ENCODE results near the gene TRIM62.
A peak's percentile ranks its signal among the peaks of the same experiment; 100 is the strongest.

Gene TRIM62

DNA sequence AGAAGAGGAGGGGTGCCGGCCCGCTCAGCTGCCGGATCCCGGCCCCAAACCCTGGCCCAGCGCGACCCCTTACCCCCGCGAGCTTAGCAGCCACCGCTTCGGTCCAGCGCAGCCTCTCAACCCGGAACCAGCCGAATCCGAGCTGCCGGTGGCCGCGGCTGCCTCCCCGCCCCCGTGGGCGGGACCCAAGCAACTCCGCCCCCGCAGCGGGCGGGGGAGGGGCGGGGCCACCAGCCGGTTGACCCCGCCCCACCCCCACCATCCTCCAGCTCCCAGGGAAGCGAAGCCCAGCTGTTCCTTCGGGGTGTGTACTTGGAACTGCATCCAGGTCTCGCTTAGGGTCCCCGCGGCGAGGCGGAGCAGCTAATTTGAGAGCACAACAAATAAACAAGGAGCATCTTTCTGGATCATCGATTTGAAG, at the start of gene TRIM62:
Gene TRIM62, minus strand, starts transcription at position 123 of the 421 bp plus-strand sequence. CDS start 611 bp downstream, outside the sequence.
- Histone ChIP-seq H3K4me3 (ENCODE audit: low read depth in 1 of 2, low read length in 2 of 2) (peak within 1 kb of the TSS; percentile 64 to 68), H3K27ac (ENCODE audit: low read depth, low read length) (peak within 1 kb of the TSS; percentile 63), H3K36me3 (ENCODE audit: insufficient read depth, low read length) (no peaks in the 10 kb centered on the region), H3K27me3 (ENCODE audit: control insufficient read depth in 1 of 2, insufficient read depth in 2 of 2, low read length in 2 of 2) (no peaks in the 10 kb centered on the region), H3K9me3 (ENCODE audit: low read length) (no peaks in the 10 kb centered on the region), H3K4me1 (ENCODE audit: insufficient read depth, low read length) (peaks cover 18% of the 10 kb centered on the region), H3K9ac (ENCODE audit: low read length) (peak within 1 kb of the TSS; percentile 4)

DNA sequence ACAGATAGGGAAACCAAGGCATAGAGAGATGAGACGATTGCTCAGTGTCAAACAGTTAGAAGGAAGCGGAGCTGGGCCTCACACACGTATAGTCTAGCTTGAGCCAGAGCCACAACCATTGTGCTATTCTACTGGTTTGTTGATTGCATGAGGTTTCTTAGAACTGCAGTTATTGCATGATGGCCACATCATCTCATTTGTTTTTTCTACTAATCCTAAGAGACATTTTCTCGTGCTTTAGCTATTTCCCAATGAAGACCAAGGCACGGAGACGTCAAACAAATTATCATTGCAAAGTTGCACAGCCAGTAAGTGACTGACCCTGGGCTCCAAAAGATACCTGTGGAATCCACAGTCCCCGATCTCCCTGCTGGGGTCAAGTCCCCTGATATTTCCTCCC, 49.3 kb upstream of the TRIM62 start:
- Histone ChIP-seq H3K9me3 (ENCODE audit: low read length) (no peaks in the 10 kb centered on the region), H3K27ac (ENCODE audit: low read depth, low read length) (no peak overlapping the region), H3K27me3 (ENCODE audit: control insufficient read depth in 1 of 2, insufficient read depth in 2 of 2, low read length in 2 of 2) (no peaks in the 10 kb centered on the region), H3K36me3 (ENCODE audit: insufficient read depth, low read length) (no peaks in the 10 kb centered on the region), H3K4me1 (ENCODE audit: insufficient read depth, low read length) (peaks cover 6% of the 10 kb centered on the region), H3K4me3 (ENCODE audit: low read depth in 1 of 2, low read length in 2 of 2) (no peak overlapping the region), H3K9ac (ENCODE audit: low read length) (no peak overlapping the region)

DNA sequence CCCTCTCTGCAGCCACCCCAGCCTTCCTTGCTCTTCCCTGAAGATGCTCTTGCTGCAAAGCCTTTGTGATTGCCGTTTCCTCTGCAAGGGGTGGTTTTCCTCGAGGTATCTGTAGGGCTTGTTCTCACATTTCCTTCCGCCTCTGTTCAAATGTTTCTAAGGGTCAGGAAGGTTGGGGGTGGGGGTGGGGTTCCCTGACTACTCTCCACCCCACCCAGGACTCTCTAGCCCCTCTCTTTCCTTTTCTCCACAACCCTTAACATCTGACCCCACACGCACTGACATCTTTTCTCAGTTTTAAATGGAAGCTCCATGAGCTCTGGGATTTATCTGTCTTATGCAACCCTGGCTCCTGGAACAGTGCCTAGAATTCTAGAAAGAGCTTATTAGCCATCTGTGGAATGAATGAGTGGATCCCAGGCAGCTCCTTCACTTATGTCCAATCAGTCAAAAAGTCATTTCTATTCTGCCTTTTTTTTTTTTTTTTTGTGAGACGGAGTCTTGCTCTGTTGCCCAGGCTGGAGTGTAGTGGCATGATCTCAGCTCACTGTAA, 47.2 kb upstream of the TRIM62 start:
- no peak overlapping the region for H3K9ac ChIP-seq (ENCODE audit: low read length)
- no peak overlapping the region for H3K27ac ChIP-seq (ENCODE audit: low read depth, low read length)
- H3K4me1 ChIP-seq (ENCODE audit: insufficient read depth, low read length): peaks cover 6% of the 10 kb centered on the region
- H3K36me3 ChIP-seq (ENCODE audit: insufficient read depth, low read length): no peaks in the 10 kb centered on the region
- no peak overlapping the region for H3K4me3 ChIP-seq (ENCODE audit: low read depth in 1 of 2, low read length in 2 of 2)
- no peaks in the 10 kb centered on the region for H3K27me3 ChIP-seq (ENCODE audit: control insufficient read depth in 1 of 2, insufficient read depth in 2 of 2, low read length in 2 of 2)
- no peaks in the 10 kb centered on the region for H3K9me3 ChIP-seq (ENCODE audit: low read length)

DNA sequence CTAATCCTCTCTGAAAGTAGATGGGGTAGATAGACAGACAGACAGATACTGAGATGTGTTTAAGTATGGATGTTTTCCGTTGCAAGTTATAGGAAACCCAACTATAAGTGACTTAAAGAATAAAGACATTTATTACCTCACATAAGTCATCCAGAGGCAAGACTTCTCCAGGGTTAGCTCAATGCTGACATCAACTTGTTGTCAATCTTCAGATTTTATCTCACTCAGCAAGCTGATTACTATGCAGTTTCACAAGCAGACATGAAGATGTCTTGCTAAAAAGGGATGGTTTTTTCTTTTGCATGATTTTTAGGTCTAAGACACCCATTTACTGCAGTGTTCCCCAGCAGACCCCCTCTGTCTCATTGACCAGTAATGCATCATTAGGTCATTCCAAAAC, 43.7 kb upstream of the TRIM62 start:
- Histone ChIP-seq H3K36me3 (ENCODE audit: insufficient read depth, low read length) (no peaks in the 10 kb centered on the region), H3K9ac (ENCODE audit: low read length) (no peak overlapping the region), H3K4me1 (ENCODE audit: insufficient read depth, low read length) (peaks cover 6% of the 10 kb centered on the region), H3K9me3 (ENCODE audit: low read length) (no peaks in the 10 kb centered on the region), H3K27me3 (ENCODE audit: control insufficient read depth in 1 of 2, insufficient read depth in 2 of 2, low read length in 2 of 2) (no peaks in the 10 kb centered on the region), H3K27ac (ENCODE audit: low read depth, low read length) (no peak overlapping the region), H3K4me3 (ENCODE audit: low read depth in 1 of 2, low read length in 2 of 2) (no peak overlapping the region)

DNA sequence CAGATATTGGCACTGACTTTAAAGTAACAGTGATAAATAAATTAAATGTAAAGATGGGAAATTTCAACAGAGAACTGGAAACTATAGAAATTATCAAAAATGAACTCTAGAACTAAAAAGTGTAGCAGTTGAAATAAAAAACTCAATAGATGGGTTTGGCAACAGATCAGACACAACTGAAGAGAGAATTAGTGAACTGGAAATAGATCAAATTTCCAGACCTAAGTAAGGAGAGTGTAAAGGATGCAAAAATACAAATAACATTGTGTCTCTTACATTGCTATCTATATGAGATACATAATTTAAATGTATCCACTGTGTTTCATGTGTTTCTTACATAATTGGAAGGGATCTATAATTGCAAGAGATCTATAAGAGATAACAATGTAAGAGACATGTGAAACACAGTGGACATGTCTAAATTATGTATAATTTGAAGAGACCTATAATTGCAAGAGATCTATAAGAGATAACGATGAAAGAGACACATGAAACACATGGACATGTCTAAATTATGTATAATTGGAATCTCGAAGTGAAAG, 42.4 kb upstream of the TRIM62 start:
- Histone ChIP-seq H3K9ac (ENCODE audit: low read length) (no peak overlapping the region), H3K27ac (ENCODE audit: low read depth, low read length) (no peak overlapping the region), H3K36me3 (ENCODE audit: insufficient read depth, low read length) (no peaks in the 10 kb centered on the region), H3K4me3 (ENCODE audit: low read depth in 1 of 2, low read length in 2 of 2) (no peak overlapping the region), H3K9me3 (ENCODE audit: low read length) (no peaks in the 10 kb centered on the region), H3K4me1 (ENCODE audit: insufficient read depth, low read length) (peaks cover 6% of the 10 kb centered on the region), H3K27me3 (ENCODE audit: control insufficient read depth in 1 of 2, insufficient read depth in 2 of 2, low read length in 2 of 2) (no peaks in the 10 kb centered on the region)

DNA sequence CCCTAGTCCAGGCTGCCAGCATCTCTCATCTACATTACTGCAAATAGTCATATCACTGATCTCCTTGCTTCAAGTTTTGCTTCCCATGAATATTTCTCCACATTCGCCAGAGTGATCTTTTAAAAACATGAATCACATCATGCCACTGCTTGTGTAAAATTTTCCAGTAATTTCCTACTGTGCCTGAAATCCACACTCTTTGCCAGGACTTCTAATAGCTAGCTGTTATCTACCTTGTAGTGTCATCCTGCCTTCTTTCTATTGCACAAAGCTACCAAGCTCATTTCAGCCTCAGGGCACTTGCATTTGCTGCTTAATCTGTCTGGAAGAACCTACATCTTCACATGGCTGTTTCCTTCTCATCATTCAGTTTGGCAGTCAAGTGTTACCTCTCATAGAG, 40.5 kb upstream of the TRIM62 start:
- no peaks in the 10 kb centered on the region for H3K9me3 ChIP-seq (ENCODE audit: low read length)
- H3K4me1 ChIP-seq (ENCODE audit: insufficient read depth, low read length): no peaks in the 10 kb centered on the region
- no peak overlapping the region for H3K9ac ChIP-seq (ENCODE audit: low read length)
- H3K4me3 ChIP-seq (ENCODE audit: low read depth in 1 of 2, low read length in 2 of 2): no peak overlapping the region
- no peaks in the 10 kb centered on the region for H3K27me3 ChIP-seq (ENCODE audit: control insufficient read depth in 1 of 2, insufficient read depth in 2 of 2, low read length in 2 of 2)
- no peaks in the 10 kb centered on the region for H3K36me3 ChIP-seq (ENCODE audit: insufficient read depth, low read length)
- H3K27ac ChIP-seq (ENCODE audit: low read depth, low read length): no peak overlapping the region

DNA sequence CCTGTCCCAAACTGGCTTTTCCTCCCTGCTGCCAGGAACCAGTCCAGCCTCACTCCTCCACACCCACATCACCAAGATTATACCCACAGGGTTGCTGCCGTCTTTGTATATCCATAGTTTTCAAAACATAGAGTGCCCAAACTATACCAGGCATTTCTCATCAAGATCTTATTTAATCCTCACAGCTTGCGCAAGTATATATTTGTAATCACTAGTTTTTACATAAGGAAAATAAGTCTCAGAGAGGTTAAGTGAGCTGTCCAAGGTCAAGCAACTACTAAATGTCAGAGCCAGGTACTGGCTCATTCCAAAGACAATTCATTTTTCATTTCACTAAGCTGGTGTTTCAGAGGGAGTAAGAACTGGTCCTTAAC, 39.5 kb upstream of the TRIM62 start:
- H3K9ac ChIP-seq (ENCODE audit: low read length): no peak overlapping the region
- H3K4me1 ChIP-seq (ENCODE audit: insufficient read depth, low read length): no peaks in the 10 kb centered on the region

DNA sequence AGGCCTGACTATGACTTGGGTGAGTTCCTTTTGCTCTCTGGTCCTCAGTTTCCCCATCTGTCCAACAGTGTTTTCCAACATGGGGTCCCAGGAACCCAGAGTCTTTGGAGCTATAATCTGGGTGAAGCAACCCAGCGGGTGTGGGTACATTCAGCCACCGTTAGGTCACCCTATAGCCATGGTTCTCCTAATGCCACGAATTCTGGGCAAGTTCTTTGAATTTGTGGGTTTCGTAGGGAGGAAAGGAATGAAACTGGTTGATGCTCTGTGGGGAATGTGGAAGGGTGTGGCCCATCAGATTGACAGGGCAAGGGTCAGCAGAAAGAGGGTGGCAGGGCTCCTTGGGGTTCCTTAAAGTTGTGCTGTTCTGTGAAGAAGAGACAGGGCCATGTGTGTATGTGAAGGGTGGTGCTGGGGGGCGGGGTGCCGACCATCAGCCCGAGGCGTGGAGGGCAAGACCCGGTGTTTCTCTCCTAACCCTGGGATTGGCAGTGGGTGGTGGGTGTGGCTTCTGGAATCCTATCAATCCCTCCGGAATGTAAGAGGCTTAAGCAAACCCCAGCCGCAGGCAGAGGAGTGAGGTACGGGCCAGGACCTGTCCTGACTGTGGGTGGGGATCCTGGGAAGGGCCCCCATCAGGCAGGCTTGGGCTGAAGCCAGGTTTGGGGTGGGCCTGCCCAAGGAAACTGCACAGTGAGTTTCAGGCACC, 39.0 kb upstream of the TRIM62 start:
- H3K4me3 ChIP-seq (ENCODE audit: low read depth in 1 of 2, low read length in 2 of 2): no peak overlapping the region
- H3K9me3 ChIP-seq (ENCODE audit: low read length): no peaks in the 10 kb centered on the region
- H3K4me1 ChIP-seq (ENCODE audit: insufficient read depth, low read length): no peaks in the 10 kb centered on the region
- H3K36me3 ChIP-seq (ENCODE audit: insufficient read depth, low read length): no peaks in the 10 kb centered on the region
- H3K9ac ChIP-seq (ENCODE audit: low read length): no peak overlapping the region
- H3K27me3 ChIP-seq (ENCODE audit: control insufficient read depth in 1 of 2, insufficient read depth in 2 of 2, low read length in 2 of 2): no peaks in the 10 kb centered on the region
- H3K27ac ChIP-seq (ENCODE audit: low read depth, low read length): no peak overlapping the region

More for the DNA sequence above, 39.5 kb upstream of the TRIM62 start:
- Histone ChIP-seq H3K27ac (ENCODE audit: low read depth, low read length) (no peak overlapping the region), H3K4me3 (ENCODE audit: low read depth in 1 of 2, low read length in 2 of 2) (no peak overlapping the region), H3K9me3 (ENCODE audit: low read length) (no peaks in the 10 kb centered on the region), H3K36me3 (ENCODE audit: insufficient read depth, low read length) (no peaks in the 10 kb centered on the region), H3K27me3 (ENCODE audit: control insufficient read depth in 1 of 2, insufficient read depth in 2 of 2, low read length in 2 of 2) (no peaks in the 10 kb centered on the region)

DNA sequence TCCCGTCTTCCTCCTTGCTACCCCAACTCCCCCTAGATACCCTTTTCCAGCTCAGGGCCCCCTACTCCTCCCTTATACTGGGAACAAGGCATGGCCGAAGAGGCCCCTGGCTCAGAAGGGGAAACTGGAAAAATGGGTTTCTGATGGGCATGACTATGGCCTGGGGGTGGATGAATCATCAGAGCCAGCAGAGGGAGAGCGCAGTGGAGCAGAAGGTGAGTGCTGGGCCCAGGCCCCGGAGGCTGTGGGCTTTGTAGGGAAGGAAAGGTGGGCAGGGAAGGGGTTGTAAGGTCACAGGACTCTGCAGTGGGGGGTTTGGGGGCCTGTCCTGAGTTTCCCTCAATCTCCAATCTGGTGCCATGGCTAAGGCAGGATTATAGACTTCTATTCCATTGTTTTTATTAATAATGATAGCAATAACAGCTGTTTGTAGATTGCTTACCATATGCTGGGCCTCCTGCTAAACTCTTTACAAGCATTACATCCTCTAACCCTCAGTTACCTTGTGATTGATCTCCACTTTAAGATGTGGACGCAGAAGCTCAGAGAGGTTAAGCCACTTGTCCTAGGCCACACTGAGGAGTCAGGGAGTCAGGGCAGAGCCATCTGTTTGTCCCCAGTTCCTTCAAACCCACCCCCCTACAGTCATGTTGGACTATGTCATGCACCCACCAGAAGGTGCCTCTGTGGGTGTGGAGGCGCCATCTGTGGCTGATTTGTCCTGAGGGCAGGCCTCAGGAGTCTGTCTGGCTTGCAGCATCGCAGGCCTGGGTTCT, 38.2 kb upstream of the TRIM62 start:
- no peaks in the 10 kb centered on the region for H3K9me3 ChIP-seq (ENCODE audit: low read length)
- no peak overlapping the region for H3K4me3 ChIP-seq (ENCODE audit: low read depth in 1 of 2, low read length in 2 of 2)
- H3K36me3 ChIP-seq (ENCODE audit: insufficient read depth, low read length): no peaks in the 10 kb centered on the region
- H3K4me1 ChIP-seq (ENCODE audit: insufficient read depth, low read length): no peaks in the 10 kb centered on the region
- H3K27me3 ChIP-seq (ENCODE audit: control insufficient read depth in 1 of 2, insufficient read depth in 2 of 2, low read length in 2 of 2): no peaks in the 10 kb centered on the region
- H3K9ac ChIP-seq (ENCODE audit: low read length): no peak overlapping the region
- no peak overlapping the region for H3K27ac ChIP-seq (ENCODE audit: low read depth, low read length)

DNA sequence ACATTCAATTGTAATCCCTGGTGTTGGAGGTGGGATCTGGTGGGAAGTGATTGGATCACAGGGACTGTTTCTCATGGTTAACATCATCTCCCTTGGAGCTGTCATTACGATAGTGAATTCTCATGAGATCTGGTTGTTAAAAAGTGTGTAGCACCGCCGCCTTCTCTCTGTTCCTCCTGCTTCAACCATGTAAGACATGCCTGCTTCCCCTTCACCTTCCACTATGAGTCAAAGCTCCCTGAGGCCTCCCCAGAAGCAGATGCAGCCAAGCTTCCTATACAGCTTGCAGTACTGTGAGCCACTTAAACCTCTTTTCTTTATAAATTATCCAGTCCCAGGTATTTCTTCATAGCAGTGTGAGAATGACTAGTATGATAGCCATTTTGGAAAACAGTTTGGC, 30.1 kb upstream of the TRIM62 start:
- H3K9ac ChIP-seq (ENCODE audit: low read length): no peak overlapping the region
- no peaks in the 10 kb centered on the region for H3K36me3 ChIP-seq (ENCODE audit: insufficient read depth, low read length)
- H3K4me3 ChIP-seq (ENCODE audit: low read depth in 1 of 2, low read length in 2 of 2): no peak overlapping the region
- no peaks in the 10 kb centered on the region for H3K4me1 ChIP-seq (ENCODE audit: insufficient read depth, low read length)
- H3K9me3 ChIP-seq (ENCODE audit: low read length): no peaks in the 10 kb centered on the region
- no peaks in the 10 kb centered on the region for H3K27me3 ChIP-seq (ENCODE audit: control insufficient read depth in 1 of 2, insufficient read depth in 2 of 2, low read length in 2 of 2)
- no peak overlapping the region for H3K27ac ChIP-seq (ENCODE audit: low read depth, low read length)

DNA sequence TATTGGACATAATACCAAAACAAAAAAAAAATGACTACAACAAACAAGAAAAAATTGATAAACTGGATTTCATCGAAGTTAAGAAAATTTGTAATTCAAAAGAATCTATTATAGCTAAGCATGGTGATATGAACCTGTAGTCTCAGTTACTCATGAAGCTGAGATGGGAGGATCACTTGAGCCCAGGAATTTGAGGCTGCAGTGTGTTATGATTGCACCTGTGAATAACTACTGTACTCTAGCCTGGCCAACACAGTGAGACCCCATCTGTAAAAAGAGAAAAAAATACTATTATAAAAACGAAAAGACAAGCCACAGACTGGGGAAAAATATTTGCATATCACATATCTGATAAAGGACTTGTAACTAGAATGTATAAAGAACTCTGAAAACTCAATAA, 24.5 kb upstream of the TRIM62 start:
- H3K36me3 ChIP-seq (ENCODE audit: insufficient read depth, low read length): no peaks in the 10 kb centered on the region
- no peaks in the 10 kb centered on the region for H3K9me3 ChIP-seq (ENCODE audit: low read length)
- no peak overlapping the region for H3K9ac ChIP-seq (ENCODE audit: low read length)
- H3K4me3 ChIP-seq (ENCODE audit: low read depth in 1 of 2, low read length in 2 of 2): no peak overlapping the region
- H3K27me3 ChIP-seq (ENCODE audit: control insufficient read depth in 1 of 2, insufficient read depth in 2 of 2, low read length in 2 of 2): no peaks in the 10 kb centered on the region
- H3K4me1 ChIP-seq (ENCODE audit: insufficient read depth, low read length): no peaks in the 10 kb centered on the region
- no peak overlapping the region for H3K27ac ChIP-seq (ENCODE audit: low read depth, low read length)

Measured in muscle layer of colon (tissue), 2 donors.